ENCODE measurements around the gene MAP2. TPM values are rescaled to one million over a fixed set of nuclear protein-coding genes. Genes with fewer than 3 reads are reported as not detected.

Gene MAP2
- total and polyA plus RNA-seq, 10 of the 15 experiments (the other 5 are each of a cell fraction or from before 2014, with no cell fraction given), result 0.01 TPM; not detected in 9

- no peaks in the 10 kb centered on the region for H3K36me3 ChIP-seq (ENCODE audit: control insufficient read depth in 2 of 2, insufficient read depth in 2 of 2, low read length in 1 of 2)
- H3K79me2 ChIP-seq (ENCODE audit: control insufficient read depth, insufficient read depth, low read length), result no peaks in the 10 kb centered on the region
- no peak for TF ChIP-seq BMI1 (IDR thresholded peaks at IDR 0.05; ENCODE audit: borderline replicate concordance)
- TF ChIP-seq CHD1 (IDR thresholded peaks at IDR 0.05; ENCODE audit: low read depth, low read length), result no peak
- TF ChIP-seq, protein P1, sequence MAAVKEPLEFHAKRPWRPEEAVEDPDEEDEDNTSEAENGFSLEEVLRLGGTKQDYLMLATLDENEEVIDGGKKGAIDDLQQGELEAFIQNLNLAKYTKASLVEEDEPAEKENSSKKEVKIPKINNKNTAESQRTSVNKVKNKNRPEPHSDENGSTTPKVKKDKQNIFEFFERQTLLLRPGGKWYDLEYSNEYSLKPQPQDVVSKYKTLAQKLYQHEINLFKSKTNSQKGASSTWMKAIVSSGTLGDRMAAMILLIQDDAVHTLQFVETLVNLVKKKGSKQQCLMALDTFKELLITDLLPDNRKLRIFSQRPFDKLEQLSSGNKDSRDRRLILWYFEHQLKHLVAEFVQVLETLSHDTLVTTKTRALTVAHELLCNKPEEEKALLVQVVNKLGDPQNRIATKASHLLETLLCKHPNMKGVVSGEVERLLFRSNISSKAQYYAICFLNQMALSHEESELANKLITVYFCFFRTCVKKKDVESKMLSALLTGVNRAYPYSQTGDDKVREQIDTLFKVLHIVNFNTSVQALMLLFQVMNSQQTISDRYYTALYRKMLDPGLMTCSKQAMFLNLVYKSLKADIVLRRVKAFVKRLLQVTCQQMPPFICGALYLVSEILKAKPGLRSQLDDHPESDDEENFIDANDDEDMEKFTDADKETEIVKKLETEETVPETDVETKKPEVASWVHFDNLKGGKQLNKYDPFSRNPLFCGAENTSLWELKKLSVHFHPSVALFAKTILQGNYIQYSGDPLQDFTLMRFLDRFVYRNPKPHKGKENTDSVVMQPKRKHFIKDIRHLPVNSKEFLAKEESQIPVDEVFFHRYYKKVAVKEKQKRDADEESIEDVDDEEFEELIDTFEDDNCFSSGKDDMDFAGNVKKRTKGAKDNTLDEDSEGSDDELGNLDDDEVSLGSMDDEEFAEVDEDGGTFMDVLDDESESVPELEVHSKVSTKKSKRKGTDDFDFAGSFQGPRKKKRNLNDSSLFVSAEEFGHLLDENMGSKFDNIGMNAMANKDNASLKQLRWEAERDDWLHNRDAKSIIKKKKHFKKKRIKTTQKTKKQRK (IDR thresholded peaks at IDR 0.05; ENCODE audit: low read depth, low read length), result no peak
- no peak for TF ChIP-seq MEF2B (IDR thresholded peaks at IDR 0.05; ENCODE audit: partially characterized antibody, poor library complexity, severe bottlenecking)
- no peak for TF ChIP-seq ZNF24 (IDR thresholded peaks at IDR 0.05)
- no peak for TF ChIP-seq CTCF (IDR thresholded peaks at IDR 0.05 in 2 of 3, conservative IDR thresholded peaks at IDR 0.05 in 1 of 3; ENCODE audit: control insufficient read depth in 2 of 3, extremely low read depth in 1 of 3, insufficient read depth in 1 of 3, low read depth in 3 of 3, low read length in 3 of 3)
- no peaks in the 10 kb centered on the region for H3K9me3 ChIP-seq (replicated peaks; ENCODE audit: control insufficient read depth, insufficient read depth, low read length)
- H4K20me1 ChIP-seq (ENCODE audit: control insufficient read depth, insufficient read depth), result no peaks in the 10 kb centered on the region
- no peak overlapping the region for H3K9ac ChIP-seq (ENCODE audit: control insufficient read depth, insufficient read depth, low read length)
- CTCF ChIA-PET, result no interaction called here
- no peak overlapping the region for H3K4me2 ChIP-seq (ENCODE audit: control insufficient read depth, insufficient read depth)
- ATAC-seq (no peak), DNase-seq (ENCODE audit: low read depth, low spot score) (no peak), FAIRE-seq (no peak)
- 0% methylated on average over 2 of the region's 2 CpGs for WGBS (ENCODE audit: insufficient coverage, insufficient replicate concordance, low lambda C conversion rate, missing lambda C conversion rate)
- no TSS peak for BruUV-seq (replicated peaks)
- H3K27me3 ChIP-seq (replicated peaks in 1 of 2; ENCODE audit: control insufficient read depth in 2 of 2, insufficient read depth in 2 of 2, low read length in 1 of 2), result no peaks in the 10 kb centered on the region; a peak in 1 of 4 replicates
- no peaks in the 10 kb centered on the region for H3K4me1 ChIP-seq (ENCODE audit: control insufficient read depth, insufficient read depth, low read length)
- no peak overlapping the region for H2AFZ ChIP-seq (ENCODE audit: control insufficient read depth, low read depth, low read length)
- SMC1A ChIA-PET (ENCODE audit: uncharacterized antibody, unreplicated experiment), result no interaction called here
- intact Hi-C loops (cut with micrococcal nuclease; ENCODE audit: unreplicated experiment), result no loop called here
- H3K27ac ChIP-seq (ENCODE audit: control insufficient read depth, insufficient read depth), result no peak overlapping the region
- POLR2A ChIA-PET, result no interaction called here
- RAD21 ChIA-PET (ENCODE audit: unreplicated experiment), result no interaction called here
- no peak overlapping the region for H3K4me3 ChIP-seq
- in situ Hi-C loops (cut with MboI), result no loop called here
Observed at GRCh38 chr2:209686448-209686847, 262.6 kb downstream of the MAP2 start.

Data from GM12878 (cell line).